ENCODE results near the gene UQCC5.

Gene UQCC5

DNA sequence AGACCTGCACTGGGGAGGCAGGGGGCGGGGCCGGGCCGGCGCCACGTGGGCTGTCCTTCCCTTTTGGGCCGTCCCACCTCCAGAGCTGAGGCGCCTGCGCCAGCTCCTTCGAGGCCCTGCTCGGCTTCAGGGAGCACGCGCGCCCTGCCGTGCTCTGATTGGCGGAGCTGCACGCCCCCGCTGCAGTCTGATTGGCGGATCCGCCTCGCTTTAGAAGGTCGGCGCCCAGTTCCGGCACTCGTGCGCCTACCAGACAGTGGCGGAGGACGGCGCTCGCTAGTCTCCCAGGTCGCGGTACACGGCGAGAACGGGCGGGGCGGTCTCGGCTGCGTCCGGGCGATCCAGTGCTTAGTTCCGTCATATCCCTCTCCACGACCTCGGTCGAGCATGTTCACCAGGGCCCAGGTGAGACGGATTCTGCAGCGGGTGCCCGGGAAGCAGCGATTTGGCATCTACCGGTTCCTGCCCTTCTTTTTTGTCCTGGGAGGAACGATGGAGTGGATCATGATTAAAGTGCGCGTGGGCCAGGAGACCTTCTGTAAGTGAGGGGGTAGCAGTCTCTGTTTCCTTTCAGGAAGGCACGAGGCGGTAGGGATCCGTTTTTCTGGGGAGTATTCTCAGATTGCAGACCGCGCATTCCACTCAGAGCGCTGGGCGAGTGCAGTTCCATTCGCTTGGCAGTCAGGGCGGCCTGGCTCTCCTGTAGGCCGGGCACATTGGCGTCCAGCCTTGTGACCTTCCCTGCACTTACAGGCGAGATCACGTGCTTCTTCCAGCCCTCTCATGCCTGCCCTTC is at the start of gene UQCC5:
UQCC5 (plus strand) TSS at position 237 of the 796 bp plus-strand sequence; CDS start at position 388, 151 bp downstream.
- DNase-seq: peak; percentile 89

DNA sequence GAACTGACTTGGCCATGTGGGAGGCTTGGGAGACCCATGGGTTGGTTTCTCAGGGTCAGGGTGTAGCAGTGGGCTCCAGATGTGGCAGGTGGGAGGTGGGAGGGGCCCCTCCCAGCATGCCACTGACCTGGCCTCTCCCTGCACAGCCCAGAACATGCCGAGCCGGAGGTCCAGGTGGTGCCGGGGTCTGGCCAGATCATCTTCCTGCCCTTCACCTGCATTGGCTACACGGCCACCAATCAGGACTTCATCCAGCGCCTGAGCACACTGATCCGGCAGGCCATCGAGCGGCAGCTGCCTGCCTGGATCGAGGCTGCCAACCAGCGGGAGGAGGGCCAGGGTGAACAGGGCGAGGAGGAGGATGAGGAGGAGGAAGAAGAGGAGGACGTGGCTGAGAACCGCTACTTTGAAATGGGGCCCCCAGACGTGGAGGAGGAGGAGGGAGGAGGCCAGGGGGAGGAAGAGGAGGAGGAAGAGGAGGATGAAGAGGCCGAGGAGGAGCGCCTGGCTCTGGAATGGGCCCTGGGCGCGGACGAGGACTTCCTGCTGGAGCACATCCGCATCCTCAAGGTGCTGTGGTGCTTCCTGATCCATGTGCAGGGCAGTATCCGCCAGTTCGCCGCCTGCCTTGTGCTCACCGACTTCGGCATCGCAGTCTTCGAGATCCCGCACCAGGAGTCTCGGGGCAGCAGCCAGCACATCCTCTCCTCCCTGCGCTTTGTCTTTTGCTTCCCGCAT is 49.2 kb upstream of the UQCC5 start:
- no peak for DNase-seq

DNA sequence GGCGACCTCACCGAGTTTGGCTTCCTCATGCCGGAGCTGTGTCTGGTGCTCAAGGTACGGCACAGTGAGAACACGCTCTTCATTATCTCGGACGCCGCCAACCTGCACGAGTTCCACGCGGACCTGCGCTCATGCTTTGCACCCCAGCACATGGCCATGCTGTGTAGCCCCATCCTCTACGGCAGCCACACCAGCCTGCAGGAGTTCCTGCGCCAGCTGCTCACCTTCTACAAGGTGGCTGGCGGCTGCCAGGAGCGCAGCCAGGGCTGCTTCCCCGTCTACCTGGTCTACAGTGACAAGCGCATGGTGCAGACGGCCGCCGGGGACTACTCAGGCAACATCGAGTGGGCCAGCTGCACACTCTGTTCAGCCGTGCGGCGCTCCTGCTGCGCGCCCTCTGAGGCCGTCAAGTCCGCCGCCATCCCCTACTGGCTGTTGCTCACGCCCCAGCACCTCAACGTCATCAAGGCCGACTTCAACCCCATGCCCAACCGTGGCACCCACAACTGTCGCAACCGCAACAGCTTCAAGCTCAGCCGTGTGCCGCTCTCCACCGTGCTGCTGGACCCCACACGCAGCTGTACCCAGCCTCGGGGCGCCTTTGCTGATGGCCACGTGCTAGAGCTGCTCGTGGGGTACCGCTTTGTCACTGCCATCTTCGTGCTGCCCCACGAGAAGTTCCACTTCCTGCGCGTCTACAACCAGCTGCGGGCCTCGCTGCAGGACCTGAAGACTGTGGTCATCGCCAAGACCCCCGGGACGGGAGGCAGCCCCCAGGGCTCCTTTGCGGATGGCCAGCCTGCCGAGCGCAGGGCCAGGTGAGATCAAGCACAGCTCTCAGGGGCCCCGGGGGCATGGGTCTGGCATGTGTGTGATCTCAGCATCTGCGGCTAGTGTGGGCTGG is 48.4 kb upstream of the UQCC5 start:
- no peak for DNase-seq

DNA sequence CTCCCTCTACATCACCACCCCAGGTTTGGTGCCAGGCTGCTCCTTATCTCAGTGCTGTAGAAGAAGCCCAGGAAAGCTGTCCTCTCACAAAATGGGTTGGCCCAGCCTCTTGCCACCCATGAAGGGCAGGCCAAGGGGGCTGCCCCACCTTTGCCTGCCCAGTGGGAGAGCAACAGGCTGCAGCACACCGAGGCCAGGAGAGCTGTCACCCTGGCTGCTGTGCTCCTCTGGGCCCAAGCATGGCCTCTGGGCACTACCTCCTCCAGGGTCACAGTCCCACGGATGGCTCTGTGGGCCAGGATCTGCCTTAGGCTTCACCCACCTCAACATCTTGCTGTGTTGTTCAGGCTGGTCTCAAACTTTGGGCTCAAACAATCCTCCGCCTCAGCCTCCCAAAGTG is 47.7 kb upstream of the UQCC5 start:
- DNase-seq: no peak

- no peak for DNase-seq
Observed at GRCh38 chr3:52489453-52489852, 47.0 kb upstream of the UQCC5 start.

DNA sequence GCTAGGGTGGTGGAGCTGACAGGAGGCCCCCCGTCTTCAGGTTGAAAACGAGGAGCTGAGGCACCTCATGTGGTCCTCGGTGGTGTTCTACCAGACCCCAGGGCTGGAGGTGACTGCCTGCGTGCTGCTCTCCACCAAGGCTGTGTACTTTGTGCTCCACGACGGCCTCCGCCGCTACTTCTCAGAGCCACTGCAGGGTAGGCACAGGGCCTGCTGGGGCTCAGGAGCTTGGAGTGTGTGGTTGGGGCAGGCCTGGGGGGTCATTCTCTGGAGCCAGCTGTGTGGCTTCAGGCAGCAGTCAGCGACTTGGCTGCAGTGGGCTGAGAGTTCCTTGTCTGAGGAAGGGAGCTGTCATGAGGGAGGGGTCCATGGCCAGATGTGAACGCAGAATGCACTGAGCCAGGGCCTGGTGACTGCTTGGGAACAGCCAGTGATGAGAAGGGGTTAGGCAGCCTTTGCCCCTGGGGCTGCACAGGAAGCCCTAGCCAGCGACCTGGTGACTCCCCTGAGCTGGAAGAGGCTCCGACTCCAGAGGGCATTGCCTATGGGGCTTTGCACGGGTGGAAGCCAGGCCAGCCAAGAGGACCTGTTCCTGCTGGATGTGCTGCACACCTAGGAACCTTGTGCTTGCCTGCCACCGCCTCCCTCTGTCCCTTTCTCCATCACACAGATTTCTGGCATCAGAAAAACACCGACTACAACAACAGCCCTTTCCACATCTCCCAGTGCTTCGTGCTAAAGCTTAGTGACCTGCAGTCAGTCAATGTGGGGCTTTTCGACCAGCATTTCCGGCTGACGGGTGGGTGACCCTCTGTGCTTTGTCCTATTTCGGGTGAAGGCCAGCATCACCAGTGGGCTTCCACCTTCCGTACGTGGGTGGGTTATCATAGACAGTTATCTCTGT is 46.1 kb upstream of the UQCC5 start:
- no peak for DNase-seq

DNA sequence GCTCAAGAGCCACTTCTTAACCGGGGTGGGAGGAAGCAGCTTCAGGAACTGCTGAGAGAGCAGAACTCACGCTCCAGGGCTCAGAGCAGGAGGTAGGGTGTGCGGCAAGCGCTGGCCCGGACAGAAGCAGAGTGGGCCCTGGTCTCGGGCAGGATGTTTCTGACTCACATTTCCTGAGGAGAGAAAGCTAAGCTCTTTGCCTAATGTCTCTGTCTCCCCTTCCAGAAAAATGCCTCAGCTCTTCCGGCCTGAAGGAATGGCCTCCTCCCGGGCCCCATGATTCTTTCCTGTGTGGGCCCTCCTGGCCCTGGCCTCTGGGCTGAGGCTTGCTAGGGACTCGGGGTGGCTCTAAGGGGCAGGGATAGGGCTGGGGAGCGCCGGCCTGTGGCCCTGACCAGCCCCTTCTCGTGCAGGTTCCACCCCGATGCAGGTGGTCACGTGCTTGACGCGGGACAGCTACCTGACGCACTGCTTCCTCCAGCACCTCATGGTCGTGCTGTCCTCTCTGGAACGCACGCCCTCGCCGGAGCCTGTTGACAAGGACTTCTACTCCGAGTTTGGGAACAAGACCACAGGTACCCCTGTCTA is 45.4 kb upstream of the UQCC5 start:
- DNase-seq: no peak

DNA sequence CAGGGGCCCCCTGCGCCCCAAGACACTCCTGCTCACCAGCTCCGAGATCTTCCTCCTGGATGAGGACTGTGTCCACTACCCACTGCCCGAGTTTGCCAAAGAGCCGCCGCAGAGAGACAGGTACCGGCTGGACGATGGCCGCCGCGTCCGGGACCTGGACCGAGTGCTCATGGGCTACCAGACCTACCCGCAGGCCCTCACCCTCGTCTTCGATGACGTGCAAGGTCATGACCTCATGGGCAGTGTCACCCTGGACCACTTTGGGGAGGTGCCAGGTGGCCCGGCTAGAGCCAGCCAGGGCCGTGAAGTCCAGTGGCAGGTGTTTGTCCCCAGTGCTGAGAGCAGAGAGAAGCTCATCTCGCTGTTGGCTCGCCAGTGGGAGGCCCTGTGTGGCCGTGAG is 44.3 kb upstream of the UQCC5 start:
- DNase-seq: no peak

GRCh38 chr3:52493232-52494017 is 43.0 kb upstream of the UQCC5 start:
- DNase-seq: no peak

GRCh38 chr3:52494445-52494844 is 42.0 kb upstream of the UQCC5 start:
- DNase-seq: no peak

DNA sequence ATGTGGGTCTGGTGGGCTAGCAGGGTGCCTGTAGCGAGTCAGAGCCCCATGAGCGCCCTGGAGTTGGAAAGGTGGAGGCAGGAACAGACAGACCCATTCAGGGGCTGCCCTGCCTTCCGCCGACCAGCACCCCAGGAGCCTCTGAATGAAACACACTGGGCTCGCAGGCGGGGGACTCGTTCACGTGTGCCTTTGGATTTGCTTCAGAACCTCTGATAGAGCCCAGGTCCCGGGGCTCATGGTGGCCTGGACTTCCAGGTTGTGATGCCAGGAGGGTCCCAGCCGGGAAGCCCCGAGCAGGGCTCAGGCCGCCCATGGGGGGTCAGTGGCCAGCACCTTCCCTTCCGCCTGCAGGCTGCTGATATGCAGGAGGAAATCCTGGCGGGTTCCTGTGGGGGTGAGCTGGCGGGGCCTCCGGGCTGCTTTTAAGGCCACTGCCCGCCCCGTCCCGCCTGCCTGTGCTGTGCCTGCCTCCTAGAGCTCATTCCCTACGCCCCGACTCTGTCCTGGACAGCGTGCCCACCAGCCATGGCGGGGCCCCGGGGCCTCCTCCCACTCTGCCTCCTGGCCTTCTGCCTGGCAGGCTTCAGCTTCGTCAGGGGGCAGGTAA is 41.4 kb upstream of the UQCC5 start, which contains the start of gene STAB1:
STAB1 (plus strand) TSS at position 453 of the 610 bp plus-strand sequence; CDS start at position 529, 76 bp downstream.
- DNase-seq: no peak

GRCh38 chr3:52495777-52496602 is 40.4 kb upstream of the UQCC5 start:
- DNase-seq: no peak

DNA sequence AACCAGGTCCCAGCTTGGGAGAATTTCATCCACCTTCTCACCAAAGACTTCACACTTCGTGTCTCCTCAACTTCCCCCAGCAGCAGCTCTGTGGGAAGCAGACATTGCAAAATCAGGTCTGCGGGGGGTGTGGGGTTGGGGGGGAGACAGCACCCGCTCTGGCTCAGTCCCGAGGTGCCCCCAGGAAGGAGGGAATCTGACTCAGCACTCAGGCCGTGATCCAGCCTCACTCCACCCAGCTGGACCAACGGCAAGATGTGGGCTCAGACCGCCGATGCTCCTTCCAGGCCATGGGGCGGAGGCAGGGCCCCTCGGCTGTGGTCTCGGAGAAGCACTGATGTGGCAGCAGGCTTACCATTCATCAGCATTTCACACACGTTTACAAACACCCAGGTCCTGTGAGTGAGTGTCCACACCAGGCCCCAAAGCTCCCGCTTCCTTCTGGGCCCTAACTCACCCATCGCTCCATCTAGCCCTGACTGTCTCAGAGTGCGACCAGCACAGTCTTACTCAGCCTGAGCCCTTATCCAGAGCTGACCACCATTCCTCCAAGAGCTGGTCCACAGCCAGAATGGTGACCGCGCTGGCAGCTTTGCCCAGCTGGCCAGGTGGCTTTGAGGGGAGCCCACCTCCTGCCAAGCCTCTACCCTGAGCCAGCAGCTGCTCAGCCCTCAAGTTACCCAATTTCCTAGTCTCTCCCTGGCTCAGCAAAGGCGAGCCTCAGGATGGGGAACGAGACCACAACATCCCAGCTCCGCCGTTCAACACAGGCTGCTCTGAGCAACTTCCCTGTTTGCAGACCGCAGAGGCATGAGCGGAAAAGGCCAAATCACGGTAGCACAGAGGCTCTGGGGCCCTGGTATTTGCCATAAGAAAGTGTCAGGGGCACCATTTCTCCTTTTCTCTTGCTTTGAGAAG is 38.0 kb upstream of the UQCC5 start:
- DNase-seq: no peak

- DNase-seq: no peak
Observed at GRCh38 chr3:52501046-52501445, 35.4 kb upstream of the UQCC5 start.

DNA sequence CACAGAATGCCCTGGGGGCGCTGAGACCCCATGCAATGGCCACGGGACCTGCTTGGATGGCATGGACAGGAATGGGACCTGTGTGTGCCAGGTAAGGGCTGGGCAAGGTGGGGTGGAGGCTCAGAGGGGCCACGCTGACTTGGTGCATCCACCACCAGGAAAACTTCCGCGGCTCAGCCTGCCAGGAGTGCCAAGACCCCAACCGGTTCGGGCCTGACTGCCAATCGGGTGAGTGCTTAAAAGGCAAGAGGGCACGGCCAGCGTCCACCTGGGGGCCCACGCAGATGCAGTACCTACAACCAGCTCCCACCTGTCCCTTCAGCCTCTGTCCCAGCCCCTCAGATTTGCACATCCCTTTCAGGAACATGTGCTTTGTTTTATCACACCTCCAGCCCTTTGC is 34.4 kb upstream of the UQCC5 start:
- no peak for DNase-seq

DNA sequence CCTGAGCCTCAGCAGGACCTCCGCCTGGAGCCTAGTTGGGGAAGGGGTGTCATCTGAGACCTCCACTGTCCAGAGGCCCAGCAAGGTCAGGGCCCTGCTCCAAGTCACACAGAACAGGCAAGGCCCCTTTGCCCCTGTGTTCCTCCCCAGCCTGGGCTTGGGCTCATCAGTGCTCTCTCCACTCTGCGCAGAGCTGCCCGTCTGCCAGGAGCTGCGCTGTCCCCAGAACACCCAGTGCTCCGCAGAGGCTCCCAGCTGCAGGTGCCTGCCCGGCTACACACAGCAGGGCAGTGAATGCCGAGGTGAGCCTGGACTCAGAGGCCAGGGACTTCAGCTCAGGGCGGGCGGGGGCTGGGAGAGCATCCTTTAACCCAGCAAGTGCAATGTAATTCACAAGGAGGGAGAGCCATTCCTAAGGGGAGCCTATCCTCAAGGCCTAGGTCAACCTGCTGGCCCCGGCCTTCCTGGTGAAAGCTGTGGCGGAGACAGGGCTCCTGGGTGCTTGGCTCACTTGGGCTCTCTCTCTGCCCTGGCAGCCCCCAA is 33.5 kb upstream of the UQCC5 start:
- DNase-seq: no peak

GRCh38 chr3:52503788-52504424 is 32.5 kb upstream of the UQCC5 start:
- peak; percentile 4 for DNase-seq
